ENCODE data around the gene GLRA1. TPM values are rescaled to one million over a fixed set of nuclear protein-coding genes. Genes with fewer than 3 reads are reported as not detected.

Gene GLRA1
- total RNA-seq, 1 experiment from 2014 or later, result not detected

- TF ChIP-seq CTCF (IDR thresholded peaks at IDR 0.05), result no peak
- Histone ChIP-seq H3K36me3 (ENCODE audit: control insufficient read depth, insufficient read depth, low read length) (no peaks in the 10 kb centered on the region), H3K27me3 (ENCODE audit: control insufficient read depth, insufficient read depth, low read length) (no peaks in the 10 kb centered on the region), H3K4me3 (ENCODE audit: low read depth in 2 of 2, low read length in 2 of 2) (no peak overlapping the region), H3K27ac (ENCODE audit: low read length) (no peak overlapping the region), H3K9me3 (ENCODE audit: control insufficient read depth, insufficient read depth, low read depth, low read length) (no peaks in the 10 kb centered on the region), H3K4me1 (ENCODE audit: control insufficient read depth, insufficient read depth, low read length) (no peaks in the 10 kb centered on the region)
- ChIA-PET CTCF (no interaction called here), POLR2A (no interaction called here)
- no peak for DNase-seq (ENCODE audit: low read depth, low spot score)
- in situ Hi-C loops (cut with HindIII; ENCODE audit: low pct_unique_long_range_greater_than_20kb, low sequenced_read_pairs), result no loop called here
- no peak for ATAC-seq
- intact Hi-C loops (cut with micrococcal nuclease; ENCODE audit: unreplicated experiment), result no loop called here
- BruUV-seq (replicated peaks), result no TSS peak
Measured at GRCh38 chr5:151870271-151870670, 54.4 kb downstream of the GLRA1 start.

- no peak for ATAC-seq
- CTCF ChIA-PET, result no interaction called here
- intact Hi-C loops (cut with micrococcal nuclease; ENCODE audit: unreplicated experiment), result no loop called here
- Histone ChIP-seq H3K4me3 (ENCODE audit: low read depth in 2 of 2, low read length in 2 of 2) (no peak overlapping the region), H3K27ac (ENCODE audit: low read length) (no peak overlapping the region), H3K9me3 (ENCODE audit: control insufficient read depth, insufficient read depth, low read depth, low read length) (no peaks in the 10 kb centered on the region), H3K4me1 (ENCODE audit: control insufficient read depth, insufficient read depth, low read length) (no peaks in the 10 kb centered on the region), H3K27me3 (ENCODE audit: control insufficient read depth, insufficient read depth, low read length) (no peaks in the 10 kb centered on the region), H3K36me3 (ENCODE audit: control insufficient read depth, insufficient read depth, low read length) (no peaks in the 10 kb centered on the region)
- TF ChIP-seq SIN3A (IDR thresholded peaks at IDR 0.05; ENCODE audit: borderline replicate concordance, insufficient read depth, low read depth, low read length), result no peak
- TF ChIP-seq CTCF (IDR thresholded peaks at IDR 0.05), result no peak
- TF ChIP-seq POLR2AphosphoS5 (IDR thresholded peaks at IDR 0.05; ENCODE audit: low read depth, low read length), result no peak
- TF ChIP-seq REST (IDR thresholded peaks at IDR 0.05; ENCODE audit: insufficient read depth in 1 of 2, low read depth in 2 of 2, low read length in 1 of 2), result no peak
- TF ChIP-seq TCF7L2 (IDR thresholded peaks at IDR 0.05; ENCODE audit: low read depth, low read length), result no peak
- DNase-seq (ENCODE audit: low read depth, low spot score), result no peak
- BruUV-seq (replicated peaks), result no TSS peak
- POLR2A ChIA-PET, result no interaction called here
- in situ Hi-C loops (cut with HindIII; ENCODE audit: low pct_unique_long_range_greater_than_20kb, low sequenced_read_pairs), result no loop called here
Measured at GRCh38 chr5:151869843-151870242, 54.8 kb downstream of the GLRA1 start.

- intact Hi-C loops (cut with micrococcal nuclease; ENCODE audit: unreplicated experiment), result no loop called here
- POLR2A ChIA-PET, result no interaction called here
- CTCF ChIA-PET, result no interaction called here
- Histone ChIP-seq H3K4me3 (ENCODE audit: low read depth in 2 of 2, low read length in 2 of 2) (no peak overlapping the region), H3K36me3 (ENCODE audit: control insufficient read depth, insufficient read depth, low read length) (no peaks in the 10 kb centered on the region), H3K27me3 (ENCODE audit: control insufficient read depth, insufficient read depth, low read length) (no peaks in the 10 kb centered on the region), H3K4me1 (ENCODE audit: control insufficient read depth, insufficient read depth, low read length) (no peaks in the 10 kb centered on the region), H3K27ac (ENCODE audit: low read length) (no peak overlapping the region), H3K9me3 (ENCODE audit: control insufficient read depth, insufficient read depth, low read depth, low read length) (no peaks in the 10 kb centered on the region)
- no TSS peak for BruUV-seq (replicated peaks)
- ATAC-seq (no peak), DNase-seq (ENCODE audit: low read depth, low spot score) (no peak)
- TF ChIP-seq REST (IDR thresholded peaks at IDR 0.05; ENCODE audit: insufficient read depth in 1 of 2, low read depth in 2 of 2, low read length in 1 of 2) (no peak), TCF7L2 (IDR thresholded peaks at IDR 0.05; ENCODE audit: low read depth, low read length) (no peak), SIN3A (IDR thresholded peaks at IDR 0.05; ENCODE audit: borderline replicate concordance, insufficient read depth, low read depth, low read length) (no peak), CTCF (IDR thresholded peaks at IDR 0.05) (no peak), POLR2AphosphoS5 (IDR thresholded peaks at IDR 0.05; ENCODE audit: low read depth, low read length) (no peak)
- in situ Hi-C loops (cut with HindIII; ENCODE audit: low pct_unique_long_range_greater_than_20kb, low sequenced_read_pairs), result no loop called here
Measured at GRCh38 chr5:151868451-151868850, 56.2 kb downstream of the GLRA1 start.
